T-cell (primary cell): Measurements from ENCODE around the gene SSBP3. TPM values are rescaled to one million over a fixed set of nuclear protein-coding genes. Genes with fewer than 3 reads are reported as not detected.

Experiments used
- ATAC-seq, 4 experiments: fragments of 200-7000 bp in 3 of 4; fragments of 150-1000 bp in 1 of 4; cut with Tn5 transposase; replicated peaks in 1 of 4; 1 replicate in 3 of 4; 2 replicates in 1 of 4; pipeline ENCODE4 v1.10.0; 2021; ENCODE audit warnings: moderate library complexity in 3 of 4, mild to moderate bottlenecking in 2 of 4, moderate number of reproducible peaks in 1 of 4
- CTCF ChIA-PET, 2 donors: fragments of 300-600 bp; sonication (Branson Sonifier 250); formaldehyde crosslinking; loops; one replicate each; lab custom pipeline; 2022; ENCODE audit warnings: antibody characterized with exemption in 2 of 2; lab: Charles Lee
- POLR2A ChIA-PET, 2 donors: fragments of 300-600 bp; sonication (Branson Sonifier 250); formaldehyde crosslinking; loops; one replicate each; lab custom pipeline; 2022; ENCODE audit warnings: antibody characterized with exemption in 2 of 2; lab: Charles Lee
- DNase-seq, 35 experiments: peaks; one replicate each; pipeline versions ENCODE4 v3.0.0 to v3.0.0-alpha.2; 2013 to 2023
- H3K27ac ChIP-seq: one replicate; pipeline ENCODE4 v1.5.1; 2013; ENCODE audit warnings: low read length
- H3K27me3 ChIP-seq, 2 experiments: replicated peaks in 1 of 2; 1 replicate in 1 of 2; 2 replicates in 1 of 2; pipeline versions ENCODE4 v1.6.1 to v1.7.0; 2013; ENCODE audit warnings: low read length in 1 of 2, mixed read lengths in 1 of 2; ENCODE audit not compliant: control insufficient read depth in 2 of 2, insufficient read depth in 2 of 2; ENCODE audit errors: extremely low read depth in 1 of 2
- H3K36me3 ChIP-seq, 2 donors: 1 replicate in 1 of 2; 2 replicates in 1 of 2; pipeline versions ENCODE4 v1.6.1 to v1.7.0; 2013; ENCODE audit warnings: low read length in 1 of 2; ENCODE audit not compliant: control insufficient read depth in 2 of 2, insufficient read depth in 1 of 2; ENCODE audit errors: extremely low read depth in 1 of 2
- H3K4me1 ChIP-seq, 2 experiments: 1 replicate in 1 of 2; 2 replicates in 1 of 2; pipeline versions ENCODE4 v1.6.1 to v1.7.0; 2013; ENCODE audit warnings: low read length in 2 of 2, mixed read lengths in 1 of 2; ENCODE audit not compliant: insufficient read depth in 2 of 2, control insufficient read depth in 1 of 2; ENCODE audit errors: extremely low read depth in 1 of 2
- H3K4me3 ChIP-seq, 2 donors: 1 replicate in 1 of 2; 2 replicates in 1 of 2; pipeline versions ENCODE4 v1.5.1 to v1.7.0; 2013; ENCODE audit warnings: mild to moderate bottlenecking in 2 of 2, low read length in 1 of 2, moderate library complexity in 1 of 2; ENCODE audit not compliant: control insufficient read depth in 1 of 2; ENCODE audit errors: extremely low read depth in 1 of 2
- H3K9me3 ChIP-seq: 2 replicates; pipeline ENCODE4 v1.7.0; 2013
- H3K27ac Mint-ChIP-seq, 2 donors: one replicate each; pipeline ENCODE4 v1.8.0; 2020 to 2021; ENCODE audit warnings: mild to moderate bottlenecking in 2 of 2, mixed read lengths in 2 of 2
- H3K27me3 Mint-ChIP-seq, 2 donors: one replicate each; pipeline ENCODE4 v1.8.0; 2021 to 2022; ENCODE audit warnings: mixed read lengths in 2 of 2
- H3K36me3 Mint-ChIP-seq: one replicate; pipeline ENCODE4 v1.8.0; 2021; ENCODE audit warnings: mixed read lengths
- H3K4me1 Mint-ChIP-seq, 3 donors: one replicate each; pipeline ENCODE4 v1.8.0; 2020 to 2022; ENCODE audit warnings: mixed read lengths in 3 of 3, mild to moderate bottlenecking in 1 of 3
- H3K4me3 Mint-ChIP-seq, 3 donors: one replicate each; pipeline ENCODE4 v1.8.0; 2020 to 2022; ENCODE audit warnings: mild to moderate bottlenecking in 3 of 3, mixed read lengths in 3 of 3, moderate library complexity in 3 of 3
- H3K9me3 Mint-ChIP-seq, 3 donors: one replicate each; pipeline ENCODE4 v1.8.0; 2020 to 2022; ENCODE audit warnings: mixed read lengths in 3 of 3
- WGBS: methylation state at CpG from one replicate; pipeline ENCODE4 v1.1.5; 2013; ENCODE audit warnings: missing lambda C conversion rate; ENCODE audit not compliant: insufficient coverage; 5-methylcytosine and 5-hydroxymethylcytosine counted together
- total RNA-seq, 35 experiments: library from RNA in 6 of 35; stranded (reverse) in 6 of 35; fragments of 120-200 nt in 1 of 35; gene quantifications; one replicate each; pipeline versions ENCODE4 v1.2.1 to v1.2.4 and lab custom pipeline; 2013 to 2026

Gene SSBP3
- total RNA-seq, 5 donors from 2014 or later (not counting 1 experiment from before 2014, with no cell fraction given): 51.5 to 84.5 (median 69.2) TPM

DNA sequence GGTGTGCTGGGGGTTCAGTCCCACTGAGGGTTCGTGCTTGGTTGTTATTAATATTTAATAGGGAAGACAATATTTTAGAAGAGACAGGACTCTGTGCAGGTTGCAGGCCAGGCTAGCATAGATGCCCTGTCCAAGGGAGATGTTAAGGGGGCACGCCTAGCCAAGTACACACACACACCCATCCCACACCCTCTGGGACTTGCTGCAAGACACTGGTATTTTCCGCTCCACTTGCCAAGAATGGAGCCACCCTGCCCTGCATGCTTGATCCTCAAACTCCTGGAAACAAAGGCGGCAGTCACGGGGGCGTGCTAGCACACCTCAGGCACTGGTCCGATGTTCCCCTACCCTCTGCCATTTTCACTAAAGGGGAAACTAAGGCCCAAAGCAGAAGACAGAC is 107.2 kb downstream of the SSBP3 start:
- H3K36me3 Mint-ChIP-seq: no peaks in the 10 kb centered on the region
- no peak for ATAC-seq
- WGBS: 88% methylated on average over 2 of the region's 7 CpGs
- DNase-seq: no peak
- peak overlapping the region; percentile 44 to 77 for H3K27ac Mint-ChIP-seq
- ChIA-PET CTCF (no interaction called here), POLR2A (no interaction called here)
- H3K4me1 Mint-ChIP-seq: peaks cover 90 to 94% (median 91%) of the 10 kb centered on the region in 3 donors
- Histone ChIP-seq H3K36me3 (no peaks in the 10 kb centered on the region), H3K27ac (no peak overlapping the region), H3K27me3 (no peaks in the 10 kb centered on the region), H3K9me3 (no peaks in the 10 kb centered on the region), H3K4me1 (peaks cover 23 to 82% of the 10 kb centered on the region in 2 experiments), H3K4me3 (no peak overlapping the region)
- H3K27me3 Mint-ChIP-seq: no peaks in the 10 kb centered on the region
- H3K4me3 Mint-ChIP-seq: peak overlapping the region in 1 of 3 donors; percentile 71
- H3K9me3 Mint-ChIP-seq: no peaks in the 10 kb centered on the region

DNA sequence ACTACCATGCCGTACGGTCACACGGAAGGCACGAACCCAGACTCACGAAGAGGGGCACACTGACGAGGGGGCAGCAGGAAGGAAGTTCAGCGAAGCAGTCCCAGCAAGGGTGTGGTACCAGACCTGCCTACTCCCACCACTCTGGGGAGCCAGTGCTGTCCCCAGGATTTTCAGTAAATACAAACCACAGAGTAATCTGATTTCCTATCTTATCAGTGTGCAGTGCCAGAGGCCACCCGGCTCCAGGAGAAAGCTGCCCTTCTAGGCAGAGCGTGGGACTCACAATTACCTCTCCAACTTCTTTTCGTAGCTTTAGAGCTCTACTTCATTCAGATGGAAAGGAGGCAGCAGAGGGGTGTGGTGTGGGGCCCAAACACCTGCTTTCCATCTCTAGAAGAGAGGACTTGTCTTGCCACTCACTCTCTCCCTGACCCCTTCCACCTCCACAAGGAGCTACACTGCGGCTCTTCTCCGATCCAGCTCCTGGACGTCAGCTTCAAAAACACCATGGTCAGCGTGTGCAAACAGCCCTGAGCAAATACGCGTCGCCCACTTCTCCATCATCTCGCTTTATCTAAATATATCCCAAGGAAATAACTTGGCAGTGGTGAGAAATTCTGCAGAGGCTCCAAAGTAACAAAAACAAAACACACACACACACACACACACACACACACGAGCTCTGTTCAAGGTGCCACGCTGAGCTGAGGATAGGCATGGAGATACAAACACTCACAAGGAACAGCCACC is 107.7 kb downstream of the SSBP3 start:
- Histone ChIP-seq H3K36me3 (no peaks in the 10 kb centered on the region), H3K4me3 (no peak overlapping the region), H3K9me3 (no peaks in the 10 kb centered on the region), H3K27ac (no peak overlapping the region), H3K4me1 (peaks cover 19 to 80% of the 10 kb centered on the region in 2 experiments), H3K27me3 (no peaks in the 10 kb centered on the region)
- peak overlapping the region in 1 of 3 donors; percentile 71 for H3K4me3 Mint-ChIP-seq
- peak overlapping the region; percentile 44 to 77 for H3K27ac Mint-ChIP-seq
- DNase-seq: no peak
- no peaks in the 10 kb centered on the region for H3K9me3 Mint-ChIP-seq
- peak; percentile 38 to 59 (median 46) for ATAC-seq
- H3K36me3 Mint-ChIP-seq: no peaks in the 10 kb centered on the region
- ChIA-PET POLR2A (interaction anchor here (0.6 to 1.1 kb wide), 2 partner anchors 10 to 127 kb away, joined by 3 to 4 read pairs; no protein-coding TSS in a partner anchor), CTCF (no interaction called here)
- no peaks in the 10 kb centered on the region for H3K27me3 Mint-ChIP-seq
- H3K4me1 Mint-ChIP-seq: peaks cover 86 to 94% (median 87%) of the 10 kb centered on the region in 3 donors
- 59% methylated on average over 10 of the region's 20 CpGs for WGBS

DNA sequence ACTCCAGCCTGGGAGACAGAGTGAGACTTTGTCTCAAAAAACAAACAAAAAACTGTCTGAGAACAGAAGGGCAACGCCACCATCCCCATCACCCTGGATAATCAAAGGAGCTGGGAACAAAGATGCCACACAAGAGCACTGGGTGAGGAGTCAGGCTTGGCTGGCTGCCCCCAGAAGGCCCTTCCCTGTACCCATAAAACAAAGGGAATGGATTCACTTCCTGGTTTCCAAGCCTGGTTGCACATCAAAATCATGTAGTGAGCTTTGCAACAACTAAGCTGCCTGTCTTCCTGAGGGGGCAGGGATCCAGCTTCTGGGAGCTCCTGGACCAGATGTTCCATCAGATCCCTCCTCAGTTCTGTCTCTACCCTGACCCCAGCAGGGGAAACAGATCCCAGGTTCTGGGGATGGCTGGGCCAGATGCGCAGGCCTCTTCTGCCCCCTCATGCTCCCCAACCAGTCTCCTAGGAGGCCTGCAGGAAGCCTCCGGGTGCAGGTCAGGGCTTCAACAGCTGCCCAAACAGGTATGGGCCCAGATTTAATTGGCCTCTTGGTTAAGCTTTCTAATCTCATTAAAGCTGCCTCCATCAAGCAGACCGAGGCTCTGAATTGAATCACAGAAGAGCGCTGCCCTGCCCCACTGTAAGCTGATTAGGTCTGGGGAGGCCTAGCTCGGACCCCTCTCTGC is 108.5 kb downstream of the SSBP3 start:
- peak overlapping the region in 1 of 3 donors; percentile 71 for H3K4me3 Mint-ChIP-seq
- WGBS: 96% methylated on average over 4 of the region's 6 CpGs
- DNase-seq: no peak
- H3K27me3 Mint-ChIP-seq: no peaks in the 10 kb centered on the region
- Histone ChIP-seq H3K4me3 (no peak overlapping the region), H3K27ac (no peak overlapping the region), H3K9me3 (no peaks in the 10 kb centered on the region), H3K36me3 (peaks cover 0 to 3% of the 10 kb centered on the region in 2 donors), H3K27me3 (no peaks in the 10 kb centered on the region), H3K4me1 (peaks cover 17 to 79% of the 10 kb centered on the region in 2 experiments)
- no peaks in the 10 kb centered on the region for H3K9me3 Mint-ChIP-seq
- peak overlapping the region; percentile 44 to 77 for H3K27ac Mint-ChIP-seq
- CTCF ChIA-PET: no interaction called here
- no peaks in the 10 kb centered on the region for H3K36me3 Mint-ChIP-seq
- no peak for ATAC-seq
- H3K4me1 Mint-ChIP-seq: peaks cover 87 to 94% (median 87%) of the 10 kb centered on the region in 3 donors
- POLR2A ChIA-PET: interaction anchor here (0.6 to 1.1 kb wide), 2 partner anchors 9 to 128 kb away, joined by 3 to 4 read pairs; no protein-coding TSS in a partner anchor

DNA sequence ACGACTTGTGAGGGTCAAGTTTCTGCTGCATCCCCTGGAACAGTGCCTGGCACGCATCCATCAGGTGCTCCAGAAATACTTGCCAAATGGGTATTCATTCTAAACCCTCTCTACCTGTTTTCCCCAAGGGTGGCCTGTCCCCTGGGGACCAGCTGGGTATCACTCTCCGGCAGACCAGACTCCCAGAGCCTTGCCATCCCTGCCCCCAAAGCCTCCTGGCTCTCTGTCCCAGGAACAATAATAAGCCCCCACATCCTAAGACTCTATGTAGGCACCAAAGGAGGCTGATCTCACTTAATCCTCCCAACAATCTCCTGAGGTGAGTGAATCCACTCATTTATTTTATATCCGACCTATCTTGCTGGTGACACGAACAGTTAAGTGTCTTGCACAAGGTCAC is 109.5 kb downstream of the SSBP3 start:
- ChIA-PET CTCF (no interaction called here), POLR2A (no interaction called here)
- Mint-ChIP-seq H3K27me3 (no peaks in the 10 kb centered on the region), H3K9me3 (no peaks in the 10 kb centered on the region), H3K27ac (peak overlapping the region in 1 of 2 donors; percentile 6), H3K4me1 (peaks cover 90 to 94% (median 92%) of the 10 kb centered on the region in 3 donors), H3K36me3 (no peaks in the 10 kb centered on the region), H3K4me3 (no peak overlapping the region)
- Histone ChIP-seq H3K36me3 (peaks cover 0 to 3% of the 10 kb centered on the region in 2 donors), H3K27me3 (no peaks in the 10 kb centered on the region), H3K27ac (no peak overlapping the region), H3K9me3 (no peaks in the 10 kb centered on the region), H3K4me1 (peaks cover 19 to 81% of the 10 kb centered on the region in 2 experiments), H3K4me3 (no peak overlapping the region)
- no peak for DNase-seq
- 97% methylated on average over 3 of the region's 5 CpGs for WGBS
- ATAC-seq: no peak

DNA sequence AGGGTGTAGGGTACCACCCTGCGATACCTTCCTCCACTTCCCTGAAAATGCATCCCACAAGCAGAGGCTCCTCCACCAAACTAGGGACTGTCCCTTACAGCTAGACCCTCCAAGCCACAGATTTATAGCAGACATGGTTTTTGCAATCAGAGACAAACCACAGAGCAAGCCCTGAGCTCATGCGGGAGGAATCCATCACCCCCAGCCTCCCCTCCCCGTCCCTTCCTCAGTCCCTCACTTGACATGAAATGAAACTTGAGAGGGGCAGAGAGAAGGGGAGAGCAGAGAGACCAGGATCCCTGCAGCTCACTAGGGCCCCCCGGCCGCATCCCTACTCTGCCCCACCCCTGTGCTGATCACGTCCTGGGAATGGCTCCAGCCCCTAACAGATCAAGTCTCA is 111.3 kb downstream of the SSBP3 start:
- no peak overlapping the region for H3K4me3 ChIP-seq
- no peak overlapping the region for H3K27ac ChIP-seq
- ATAC-seq (no peak), DNase-seq (no peak)
- Mint-ChIP-seq H3K27ac (peak overlapping the region; percentile 23 to 69), H3K27me3 (no peaks in the 10 kb centered on the region), H3K36me3 (no peaks in the 10 kb centered on the region), H3K9me3 (no peaks in the 10 kb centered on the region), H3K4me1 (peaks cover 91 to 95% (median 92%) of the 10 kb centered on the region in 3 donors), H3K4me3 (no peak overlapping the region)
- WGBS: 78% methylated on average over 1 of the region's 6 CpGs
- peaks cover 25 to 84% of the 10 kb centered on the region in 2 experiments for H3K4me1 ChIP-seq
- no peaks in the 10 kb centered on the region for H3K27me3 ChIP-seq
- no peaks in the 10 kb centered on the region for H3K9me3 ChIP-seq
- H3K36me3 ChIP-seq: peaks cover 0 to 3% of the 10 kb centered on the region in 2 donors
- ChIA-PET POLR2A (interaction anchor here in 1 of 2 donors (0.6 kb wide), 1 partner anchor 194 kb away, joined by 11 read pairs; no protein-coding TSS in a partner anchor), CTCF (no interaction called here)
